Hepatocyte (in vitro differentiated cells): ENCODE data around the gene CPSF4.

Source experiments
- CTCF ChIP-seq: fragments of 200-600 bp; sonication (generic); IDR thresholded peaks from 2 replicates; pipeline ENCODE4 v1.5.1; 2016; ENCODE audit warnings: antibody characterized with exemption, mild to moderate bottlenecking; ENCODE audit not compliant: poor library complexity
- EZH2 ChIP-seq: fragments of 200-600 bp; sonication (generic); IDR thresholded peaks from 2 replicates; pipeline ENCODE4 v1.6.1; 2016; ENCODE audit warnings: antibody characterized with exemption, mild to moderate bottlenecking, borderline replicate concordance
- EZH2phosphoT487 ChIP-seq: fragments of 200-600 bp; sonication (generic); IDR thresholded peaks from one replicate; pipeline ENCODE4 v1.6.1; 2018; ENCODE audit warnings: antibody characterized with exemption, mild to moderate bottlenecking, low read depth, moderate library complexity; ENCODE audit not compliant: unreplicated experiment, severe bottlenecking

GRCh38 chr7:99409192-99409572, 29.6 kb upstream of the CPSF4 start:
- TF ChIP-seq CTCF, result no peak
- no peak for TF ChIP-seq EZH2
- TF ChIP-seq EZH2phosphoT487, result no peak
